ENCODE data around the gene GAL3ST2. TPM values are rescaled to one million over a fixed set of nuclear protein-coding genes. Genes with fewer than 3 reads are reported as not detected.

GAL3ST2 gene
- total and polyA plus RNA-seq, 2 of the 8 experiments (the other 6 are each of a cell fraction or from before 2014, with no cell fraction given) = not detected

DNA sequence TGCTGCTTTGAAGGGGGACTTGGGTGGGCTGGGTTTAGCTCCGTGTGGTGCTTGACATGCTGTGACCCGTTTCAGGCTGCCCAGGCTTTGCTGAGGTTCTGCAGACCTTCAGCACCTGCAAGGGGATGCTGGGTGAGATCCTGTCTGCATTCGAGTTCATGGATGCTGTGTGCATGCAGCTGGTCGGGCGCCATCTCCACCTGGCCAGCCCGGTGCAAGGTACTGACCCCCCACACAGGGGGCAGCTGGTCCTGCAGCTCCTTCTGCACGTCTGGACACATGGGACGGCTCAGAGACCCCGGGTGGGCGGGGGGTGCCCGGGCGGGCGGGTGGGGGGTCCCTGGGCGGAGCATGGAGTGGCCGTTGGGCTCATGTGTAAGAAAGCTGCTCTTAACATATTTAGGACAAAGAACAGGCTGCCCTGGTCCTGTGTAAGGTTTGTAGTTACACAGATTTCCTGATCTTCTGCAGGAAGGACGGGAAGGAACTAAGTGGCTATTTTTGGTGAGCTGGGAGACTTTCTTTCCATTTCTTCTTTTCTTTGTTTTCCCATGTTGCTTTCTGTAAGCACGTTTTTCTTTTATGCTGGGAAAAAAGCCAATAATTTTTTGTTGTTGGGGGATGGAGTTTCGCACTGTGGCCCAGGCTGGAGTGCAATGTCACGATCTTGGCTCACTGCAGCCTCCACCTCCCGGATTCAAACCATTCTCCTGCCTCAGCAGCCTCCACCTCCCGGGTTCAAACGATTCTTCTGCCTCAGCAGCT is 26.4 kb upstream of the GAL3ST2 start (continued):
- no peak for TF ChIP-seq POU5F1 (IDR thresholded peaks at IDR 0.05; ENCODE audit: low read depth, low read length)
- TF ChIP-seq TBP (IDR thresholded peaks at IDR 0.05; ENCODE audit: low read depth, low read length) = no peak

Data from H1 (cell line).